ENCODE results near the gene SMYD3. TPM values are rescaled to one million over a fixed set of nuclear protein-coding genes. Genes with fewer than 3 reads are reported as not detected.

Gene SMYD3
- total and polyA plus RNA-seq, 2 of the 4 experiments (the other 2 are of a cell fraction): 26.5 to 37.6 TPM

DNA sequence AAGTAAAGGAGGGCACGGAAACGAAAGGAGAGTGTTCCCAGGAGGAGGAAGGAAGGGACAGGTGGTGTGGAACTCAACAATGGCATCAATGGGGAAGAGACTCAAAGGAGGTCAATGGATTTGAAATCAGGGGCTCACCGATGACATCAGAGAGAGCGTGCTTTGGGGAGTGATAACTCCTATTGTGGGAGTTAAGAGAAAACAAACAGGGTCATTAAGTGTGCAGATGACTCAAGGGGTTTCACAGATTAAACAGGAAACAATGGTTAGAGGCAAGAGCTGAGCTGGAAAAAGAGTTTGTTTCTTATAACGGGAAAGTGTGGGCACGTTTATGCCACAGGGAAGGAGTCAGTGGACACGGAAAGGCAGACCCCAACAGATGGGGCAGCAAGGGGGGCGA is 629.1 kb downstream of the SMYD3 start:
- no peak overlapping the region for H3K23ac ChIP-seq (ENCODE audit: low read depth, low read length)
- H4K5ac ChIP-seq (ENCODE audit: low read depth, low read length): no peak overlapping the region
- in situ Hi-C loops (cut with MboI; ENCODE audit: low sequenced_read_pairs): no loop called here
- H3K27ac ChIP-seq (ENCODE audit: insufficient read depth, low read length): no peak overlapping the region
- intact Hi-C loops (cut with micrococcal nuclease): loop anchor here (5.0 to 10.0 kb wide), 4 partner anchors 124 to 721 kb away; no protein-coding TSS in a partner anchor
- ChIA-PET POLR2A (ENCODE audit: unreplicated experiment) (no interaction called here), CTCF (no interaction called here)
- H3K18ac ChIP-seq (ENCODE audit: low read depth, low read length): peak overlapping the region; percentile 63
- no peak overlapping the region for H2AK9ac ChIP-seq (replicated peaks; ENCODE audit: low read depth, low read length, poor library complexity)
- H2BK5ac ChIP-seq (ENCODE audit: low read depth, low read length, poor library complexity, severe bottlenecking): peak overlapping the region; percentile 17
- no peak for DNase-seq
- peak overlapping the region; percentile 65 for H4K91ac ChIP-seq (ENCODE audit: insufficient read depth, low read depth, low read length)
- no peaks in the 10 kb centered on the region for H3K36me3 ChIP-seq (ENCODE audit: control insufficient read depth, insufficient read depth, low read length)
- H3K56ac ChIP-seq (ENCODE audit: extremely low read depth, insufficient read depth, low read length): no peak overlapping the region
- peak overlapping the region; percentile 53 for H3K4ac ChIP-seq (ENCODE audit: low read depth, low read length)
- peak overlapping the region; percentile 98 for H2BK120ac ChIP-seq (ENCODE audit: low read depth, low read length)
- dilution Hi-C loops (cut with HindIII; ENCODE audit: low sequenced_read_pairs, unreplicated experiment): no loop called here
- no peak for ATAC-seq (ENCODE audit: low read depth)
- no peaks in the 10 kb centered on the region for H3K9me3 ChIP-seq (ENCODE audit: control insufficient read depth, insufficient read depth, low read length)
- peak overlapping the region in 1 of 2 experiments; percentile 29; a peak in 1 of 4 replicates for H4K8ac ChIP-seq (ENCODE audit: low read depth in 2 of 2, low read length in 2 of 2)
- H3K79me1 ChIP-seq (ENCODE audit: low read depth in 1 of 2, low read length in 2 of 2): peaks cover 0 to 7% of the 10 kb centered on the region in 2 experiments; a peak in 2 of 4 replicates
- peak overlapping the region; percentile 67; the same call in 1 of the 2 replicates for H2BK20ac ChIP-seq (ENCODE audit: low read depth, low read length)
- peaks cover 40% of the 10 kb centered on the region for H3K4me1 ChIP-seq (ENCODE audit: control insufficient read depth, insufficient read depth, low read length)
- TF ChIP-seq, protein P1, sequence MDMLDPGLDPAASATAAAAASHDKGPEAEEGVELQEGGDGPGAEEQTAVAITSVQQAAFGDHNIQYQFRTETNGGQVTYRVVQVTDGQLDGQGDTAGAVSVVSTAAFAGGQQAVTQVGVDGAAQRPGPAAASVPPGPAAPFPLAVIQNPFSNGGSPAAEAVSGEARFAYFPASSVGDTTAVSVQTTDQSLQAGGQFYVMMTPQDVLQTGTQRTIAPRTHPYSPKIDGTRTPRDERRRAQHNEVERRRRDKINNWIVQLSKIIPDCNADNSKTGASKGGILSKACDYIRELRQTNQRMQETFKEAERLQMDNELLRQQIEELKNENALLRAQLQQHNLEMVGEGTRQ (IDR thresholded peaks at IDR 0.05; ENCODE audit: low read depth, low read length): no peak
- BruUV-seq (replicated peaks): no TSS peak
- peak overlapping the region; percentile 88 for H2AK5ac ChIP-seq (ENCODE audit: low read depth, low read length)
- H4K20me1 ChIP-seq (ENCODE audit: insufficient read depth, low read length): no peaks in the 10 kb centered on the region
- peaks cover 24% of the 10 kb centered on the region for H3K9me1 ChIP-seq (ENCODE audit: insufficient read depth, low read length)
- no peak overlapping the region for H3K4me3 ChIP-seq (ENCODE audit: insufficient read depth, low read depth, low read length)
- H2AFZ ChIP-seq (replicated peaks; ENCODE audit: low read length, poor library complexity): no peak overlapping the region
- peak overlapping the region; percentile 1; the same call in 1 of the 2 replicates for H3K14ac ChIP-seq (replicated peaks; ENCODE audit: low read depth, low read length)
- H3K4me2 ChIP-seq (ENCODE audit: low read depth, low read length): no peak overlapping the region
- WGBS, 2 experiments (ENCODE audit: extremely low coverage in 2 of 2, insufficient read length in 1 of 2): 89% methylated on average over 4 of the region's 8 CpGs; no CpG with 5 or more reads in 1 of the 2 experiments
- peak overlapping the region; percentile 91; the same call in 1 of the 3 replicates for H2BK15ac ChIP-seq (ENCODE audit: low read depth, low read length)
- no peaks in the 10 kb centered on the region for H3K27me3 ChIP-seq (ENCODE audit: control insufficient read depth, insufficient read depth, low read length)
- no peak overlapping the region for H3K9ac ChIP-seq (ENCODE audit: low read depth, low read length)
